GM18861 (cell line): ENCODE results near the gene AFMID.

Source experiments
- ATAC-seq: cut with Tn5 transposase; IDR thresholded peaks from one replicate; pipeline ENCODE4 v1.9.1; 2021; ENCODE audit not compliant: unreplicated experiment

The AFMID gene

DNA sequence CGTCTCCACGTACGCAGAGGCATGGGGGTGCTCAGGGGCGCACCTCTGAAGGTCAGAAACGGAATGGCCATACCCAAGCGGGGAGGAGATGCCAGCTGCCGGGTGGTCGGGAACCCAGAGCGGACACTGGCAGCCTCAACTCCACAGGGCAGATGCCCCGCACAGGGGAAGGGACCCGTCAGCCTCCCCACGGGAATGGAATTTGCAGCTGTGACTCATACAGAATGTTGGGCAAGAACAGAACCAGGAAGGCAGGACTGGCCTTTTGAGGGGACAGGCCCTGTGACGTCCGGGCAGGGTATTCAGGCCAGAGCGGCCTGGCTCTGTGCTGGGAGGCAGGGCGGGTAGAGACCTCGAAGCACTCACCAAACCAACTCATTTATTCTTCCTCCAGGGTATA is 7.8 kb upstream of the AFMID start:
- no peak for ATAC-seq

DNA sequence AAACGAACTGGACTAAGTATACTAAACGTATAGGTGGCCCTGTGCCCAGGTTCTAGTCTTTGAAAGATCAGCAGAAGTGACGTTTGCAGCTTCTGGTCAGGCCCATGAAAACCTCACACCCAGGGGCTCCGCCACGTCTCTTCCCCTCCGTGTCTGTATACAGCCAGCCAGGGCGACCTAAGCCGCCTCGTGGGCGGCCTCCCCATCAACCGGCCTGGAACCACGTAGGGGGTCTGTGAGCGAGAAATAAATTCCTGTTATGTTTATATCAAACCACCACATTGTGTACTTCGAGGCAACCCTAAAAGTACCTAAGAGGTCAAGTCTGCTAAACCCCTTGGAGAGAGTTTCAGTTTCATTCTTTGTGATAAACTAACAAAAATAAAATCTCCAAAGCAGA is 7.1 kb upstream of the AFMID start:
- no peak for ATAC-seq

DNA sequence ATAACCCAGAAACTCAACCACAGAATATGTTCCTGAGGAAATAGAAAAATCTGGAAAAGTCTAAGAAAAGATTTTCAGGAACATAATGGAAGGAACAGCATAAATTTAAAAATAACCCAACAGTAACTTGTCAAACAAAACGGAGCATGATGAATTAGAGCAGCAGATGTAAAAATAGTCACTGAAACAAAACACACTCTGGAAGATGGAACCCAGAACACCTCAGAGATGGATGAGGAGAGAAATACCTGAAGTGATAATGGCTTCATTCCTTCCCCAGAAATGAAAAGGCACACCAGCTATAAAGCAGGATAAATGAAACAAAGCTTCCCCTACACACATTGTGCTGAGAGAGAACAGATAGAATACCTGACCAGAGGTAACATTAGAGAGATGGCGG is 6.7 kb upstream of the AFMID start:
- no peak for ATAC-seq

DNA sequence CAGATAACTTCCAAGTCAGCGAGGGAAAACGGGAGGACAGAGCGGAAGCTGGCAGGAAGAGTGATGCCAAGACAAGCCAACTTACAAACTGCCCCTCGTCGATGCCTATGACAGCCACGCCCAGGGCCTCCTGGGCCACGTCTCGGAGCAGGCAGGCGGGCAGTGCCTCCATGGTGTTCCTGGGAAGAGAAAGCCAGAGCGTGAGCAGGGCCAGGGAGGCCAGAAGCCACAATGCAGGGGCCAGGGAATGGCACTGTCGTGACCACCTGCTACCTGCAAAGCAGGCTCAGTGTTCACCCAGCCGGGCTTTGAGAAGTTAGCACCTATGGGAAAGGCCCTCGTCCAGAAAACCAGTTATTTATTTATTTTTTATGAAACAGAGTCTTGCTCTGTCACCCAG is 4.7 kb upstream of the AFMID start:
- ATAC-seq: no peak

DNA sequence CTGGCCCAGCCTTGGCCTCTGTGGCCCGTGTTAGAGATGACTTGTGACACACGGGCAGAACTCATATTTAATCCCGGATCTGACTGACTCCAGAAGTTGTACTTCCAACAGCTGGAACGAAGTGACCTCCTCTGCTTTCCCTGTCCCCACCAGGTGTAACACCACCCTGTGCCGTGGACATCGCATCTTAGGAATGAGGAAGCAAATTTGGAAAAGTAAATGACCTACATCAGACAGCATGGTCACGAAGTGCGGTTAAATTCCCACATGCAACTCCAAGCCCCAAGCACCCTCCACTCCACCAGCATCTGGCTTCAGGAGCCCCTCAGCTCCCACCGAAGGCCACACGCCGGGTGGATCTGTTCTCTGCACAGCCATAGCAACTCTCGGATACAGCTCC is 3.2 kb upstream of the AFMID start:
- ATAC-seq: no peak

DNA sequence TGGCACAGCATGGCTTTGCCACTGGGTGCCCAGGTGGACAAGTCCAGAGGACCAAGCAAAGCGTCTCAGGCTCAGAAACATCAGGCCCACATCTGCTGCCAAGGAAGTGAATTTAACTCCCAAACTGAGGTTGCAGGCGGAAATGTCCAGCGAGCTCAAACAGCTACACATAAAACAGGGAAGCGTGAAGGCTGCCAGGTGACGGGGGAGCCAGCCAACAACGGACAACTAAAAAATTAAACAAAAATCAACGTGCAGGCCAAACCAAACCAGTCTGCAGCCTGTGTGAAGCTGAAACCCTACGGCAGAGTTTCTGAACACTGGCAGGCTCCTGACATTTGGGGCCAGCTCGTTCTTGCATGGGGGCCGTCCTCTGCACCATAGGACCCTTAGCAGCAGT is 2.8 kb upstream of the AFMID start:
- no peak for ATAC-seq

DNA sequence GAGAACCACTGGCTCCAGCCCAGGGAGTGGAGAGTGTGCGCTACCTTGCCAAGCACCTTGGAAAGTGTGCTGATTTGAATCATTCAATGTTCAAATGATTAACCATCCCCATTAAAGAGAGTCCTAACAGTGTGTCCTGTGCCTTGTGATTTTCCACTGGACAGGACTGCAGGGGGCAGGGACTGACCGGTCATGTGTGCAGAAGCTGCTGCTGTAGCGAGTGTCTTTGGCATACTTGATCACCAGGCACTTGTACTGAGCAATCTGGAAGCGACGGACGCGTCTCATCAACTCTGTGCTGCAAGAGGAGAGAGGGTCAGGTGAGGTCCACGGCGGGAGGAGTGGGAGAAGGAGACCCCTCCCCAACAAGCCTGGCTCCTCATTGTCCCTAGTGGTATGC is 2.3 kb upstream of the AFMID start:
- ATAC-seq: no peak

DNA sequence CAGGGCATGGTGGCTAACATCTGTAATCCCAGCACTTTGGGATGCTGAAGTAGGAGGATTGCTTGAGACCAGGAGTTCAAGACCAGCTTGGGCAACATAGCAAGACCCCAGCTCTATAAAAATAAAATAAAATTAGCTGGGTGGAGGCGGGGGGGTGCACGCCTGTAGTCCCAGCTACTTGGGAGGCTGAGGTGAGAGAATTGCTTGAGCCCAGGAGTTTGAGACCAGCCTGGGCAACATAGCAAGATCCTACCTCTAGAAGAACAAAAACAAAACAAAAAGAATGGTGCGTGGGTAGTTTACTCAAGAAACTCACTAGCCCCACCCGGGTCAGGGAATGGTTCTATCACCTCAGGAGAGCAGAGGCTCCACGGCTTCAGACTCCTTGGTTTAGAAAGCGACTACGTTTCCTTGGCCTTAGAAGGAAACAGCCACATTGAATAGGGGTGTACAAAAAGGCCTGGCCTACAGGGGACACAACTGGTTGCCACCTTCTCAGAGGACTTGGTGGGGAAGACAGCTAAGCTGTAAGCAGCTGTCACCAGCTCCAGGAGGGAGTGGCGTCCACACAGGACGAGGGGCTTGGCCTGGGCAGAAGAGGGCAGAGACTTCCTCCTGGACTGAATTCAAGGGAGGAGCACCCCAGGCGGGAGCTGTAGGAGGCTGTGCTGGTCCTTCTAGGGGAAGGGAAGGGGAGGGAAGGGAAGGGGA is 1.0 kb upstream of the AFMID start:
- no peak for ATAC-seq

DNA sequence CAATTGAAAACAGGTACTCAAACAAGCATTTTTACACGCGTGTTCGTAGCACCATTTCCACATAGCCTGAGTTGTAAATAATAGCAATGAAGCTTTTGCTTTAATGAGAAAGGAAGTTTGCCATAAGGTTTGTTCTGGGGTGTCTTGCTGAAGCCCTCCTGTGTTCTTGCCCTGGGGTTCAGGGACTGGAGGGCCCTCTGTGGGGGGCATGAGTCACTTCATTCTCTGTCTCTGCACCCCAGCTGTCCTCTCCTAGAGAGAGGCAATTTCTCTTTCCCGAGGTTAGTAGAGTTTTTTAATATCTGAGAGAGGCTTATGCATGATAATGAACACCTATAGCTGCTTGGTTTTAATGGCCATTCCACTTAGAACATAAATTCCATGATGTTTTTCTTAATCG is 9.6 kb downstream of the AFMID start:
- no peak for ATAC-seq

DNA sequence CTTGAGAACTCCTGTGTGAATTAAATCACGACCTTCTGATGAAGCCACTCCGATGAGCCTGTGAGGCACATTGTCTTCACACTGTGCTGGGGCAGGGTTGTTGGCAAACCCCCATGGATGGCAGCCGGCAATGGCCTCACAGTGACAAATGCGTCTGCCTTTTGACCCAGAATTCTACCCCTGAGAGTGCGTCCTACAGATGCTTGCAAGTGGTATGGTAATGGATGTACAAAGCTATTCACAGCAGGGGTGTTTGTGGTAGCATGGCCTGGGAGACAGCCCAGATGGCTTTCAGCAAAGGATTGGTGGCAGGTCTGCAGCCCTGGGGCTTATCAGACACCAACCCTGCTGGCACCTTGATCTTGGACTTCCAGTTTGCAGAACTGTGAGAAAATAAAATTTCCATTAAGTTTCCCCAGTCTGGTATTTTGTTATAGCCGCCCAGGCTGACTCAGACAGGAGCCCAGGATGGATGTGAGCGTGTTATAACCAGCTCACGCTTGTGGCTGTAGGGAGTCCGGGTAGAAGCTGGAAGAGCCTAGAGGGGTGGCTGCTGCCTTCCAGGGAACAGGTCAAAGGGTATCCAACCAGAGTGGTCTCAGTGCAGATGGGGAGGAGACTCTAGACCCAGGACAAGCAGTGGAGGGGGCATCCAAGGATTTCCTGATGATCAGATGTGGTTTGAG is 10.1 kb downstream of the AFMID start:
- no peak for ATAC-seq

DNA sequence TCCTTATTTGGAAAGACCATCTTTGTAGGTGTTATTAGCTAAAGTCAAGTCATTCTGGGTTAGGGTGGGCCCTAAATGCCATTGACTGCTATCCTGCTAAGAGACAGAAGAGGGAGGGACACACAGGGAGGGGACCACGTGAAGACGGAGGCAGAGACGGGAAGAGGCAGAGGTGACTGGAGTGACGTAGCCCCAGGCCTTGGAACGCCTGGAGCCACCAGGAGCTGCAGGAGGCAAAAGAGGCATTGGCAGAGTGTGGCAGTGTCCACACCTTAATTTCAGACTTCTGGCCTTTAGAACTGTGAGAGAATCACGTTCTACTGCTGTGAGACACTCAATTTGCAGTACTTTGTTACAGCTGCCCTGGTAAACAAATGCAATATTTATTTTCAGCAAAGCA is 13.3 kb downstream of the AFMID start:
- ATAC-seq: no peak

DNA sequence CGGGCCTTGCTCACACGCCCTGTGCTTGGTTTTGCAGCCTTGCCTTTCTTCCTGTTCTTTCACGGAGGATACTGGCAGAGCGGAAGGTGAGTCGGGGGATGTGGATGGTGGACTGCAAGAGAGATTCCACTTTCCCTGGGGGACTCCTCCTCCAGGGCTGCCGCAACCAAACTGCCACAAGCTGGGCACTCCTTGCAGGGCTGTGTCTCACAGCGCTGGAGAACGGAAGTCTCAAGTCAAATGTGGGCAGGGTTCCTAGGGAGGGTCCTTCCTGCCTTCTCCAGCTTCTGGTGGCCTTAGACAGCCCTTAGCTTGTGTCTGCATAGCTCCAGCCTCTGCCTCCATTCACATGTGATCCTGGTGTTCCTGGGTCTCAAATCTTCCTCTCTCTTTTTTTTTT is 15.5 kb downstream of the AFMID start:
- no peak for ATAC-seq

DNA sequence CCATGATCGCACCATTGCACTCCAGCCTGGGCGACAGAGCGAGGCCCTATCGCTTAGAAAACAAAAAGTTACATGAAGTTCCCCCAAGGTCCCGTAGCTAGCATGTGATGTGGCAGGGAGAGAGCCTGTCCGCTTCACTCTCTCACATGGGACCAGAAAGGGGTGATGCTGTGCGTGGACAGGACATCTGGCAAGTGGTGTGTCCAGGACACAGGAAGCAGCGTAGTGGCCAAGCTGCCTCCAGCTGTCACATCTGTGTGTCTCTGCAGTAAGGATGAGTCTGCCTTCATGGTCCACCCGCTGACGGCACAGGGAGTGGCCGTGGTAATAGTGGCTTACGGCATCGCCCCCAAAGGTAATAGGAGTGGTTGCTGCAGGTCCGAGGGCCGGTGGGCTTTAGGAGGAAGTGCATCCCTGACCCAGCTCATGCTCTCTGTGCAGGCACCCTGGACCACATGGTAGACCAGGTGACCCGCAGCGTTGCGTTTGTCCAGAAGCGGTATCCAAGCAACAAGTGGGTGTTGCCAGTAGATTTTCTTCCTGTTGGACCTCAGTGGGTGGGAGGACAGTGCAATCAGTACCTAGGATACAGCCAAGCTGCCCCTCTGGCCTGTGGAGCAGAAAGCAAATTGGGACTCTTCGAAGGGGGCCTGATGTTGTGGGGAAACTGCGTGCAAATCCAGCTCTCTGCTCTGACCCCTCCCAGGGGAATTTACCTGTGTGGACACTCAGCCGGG is 17.4 kb downstream of the AFMID start:
- ATAC-seq: no peak

DNA sequence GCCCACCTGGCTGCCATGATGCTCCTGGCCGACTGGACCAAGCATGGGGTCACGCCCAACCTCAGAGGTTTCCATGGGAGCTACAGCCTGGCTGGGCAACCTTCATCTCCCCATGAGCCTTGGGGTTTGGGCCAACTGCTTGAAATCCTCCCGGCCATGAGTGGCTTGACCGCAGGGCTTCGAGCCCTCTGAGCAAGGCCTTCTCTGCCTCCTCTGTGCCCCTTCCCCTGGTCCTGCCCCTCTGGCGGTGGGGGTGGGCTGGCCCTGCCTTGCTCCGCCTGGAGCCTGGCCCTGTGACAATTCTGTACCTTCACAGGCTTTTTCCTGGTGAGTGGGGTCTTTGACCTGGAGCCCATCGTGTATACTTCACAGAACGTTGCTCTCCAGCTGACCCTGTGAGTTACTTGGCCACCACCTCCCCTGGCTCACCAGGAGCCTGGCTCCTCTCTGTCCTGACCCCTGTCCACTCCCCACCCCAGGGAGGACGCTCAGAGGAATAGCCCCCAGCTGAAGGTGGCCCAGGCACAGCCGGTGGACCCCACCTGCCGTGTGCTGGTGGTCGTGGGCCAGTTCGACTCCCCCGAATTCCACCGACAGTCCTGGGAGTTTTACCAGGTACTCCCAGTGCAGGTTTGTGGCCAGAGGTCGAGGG is 18.1 kb downstream of the AFMID start:
- ATAC-seq: no peak

DNA sequence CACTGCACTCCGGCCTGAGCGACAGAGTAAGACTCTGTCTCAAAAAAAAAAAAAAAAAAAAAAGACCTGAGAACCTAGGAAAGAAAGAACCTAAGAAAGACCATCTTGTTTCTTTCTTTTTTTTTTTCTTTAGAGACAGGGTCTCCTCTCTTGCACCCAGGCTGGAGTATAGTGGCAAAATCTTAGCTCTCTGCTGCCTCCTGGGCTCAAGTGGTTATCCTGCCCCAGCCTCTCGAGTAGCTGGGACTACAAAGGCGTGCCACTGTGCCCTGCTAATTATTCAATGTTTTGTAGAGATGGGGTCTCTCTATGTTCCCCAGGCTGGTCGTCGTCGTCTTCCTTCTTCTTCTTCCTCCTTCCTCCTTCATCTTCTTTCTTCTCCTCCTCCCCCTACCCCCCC is 19.1 kb downstream of the AFMID start:
- ATAC-seq: no peak

DNA sequence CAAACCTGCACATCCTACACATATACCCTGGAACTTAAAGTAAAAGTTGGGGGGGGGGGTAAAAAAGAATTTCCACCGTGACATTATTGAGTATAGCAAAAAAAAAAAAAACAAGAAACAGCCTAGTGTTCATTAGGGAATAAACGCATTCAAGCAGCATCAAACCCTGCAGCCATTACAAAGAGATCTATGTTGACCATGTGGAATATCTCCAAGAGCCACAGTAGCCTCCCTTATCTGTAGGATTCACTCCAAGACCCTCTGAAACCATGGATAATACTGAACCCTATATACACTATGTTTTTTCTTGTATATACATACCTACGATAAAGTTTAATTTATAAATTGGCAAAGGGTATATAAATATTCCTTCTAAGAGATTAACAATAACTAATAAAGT is 21.3 kb downstream of the AFMID start:
- ATAC-seq: no peak

DNA sequence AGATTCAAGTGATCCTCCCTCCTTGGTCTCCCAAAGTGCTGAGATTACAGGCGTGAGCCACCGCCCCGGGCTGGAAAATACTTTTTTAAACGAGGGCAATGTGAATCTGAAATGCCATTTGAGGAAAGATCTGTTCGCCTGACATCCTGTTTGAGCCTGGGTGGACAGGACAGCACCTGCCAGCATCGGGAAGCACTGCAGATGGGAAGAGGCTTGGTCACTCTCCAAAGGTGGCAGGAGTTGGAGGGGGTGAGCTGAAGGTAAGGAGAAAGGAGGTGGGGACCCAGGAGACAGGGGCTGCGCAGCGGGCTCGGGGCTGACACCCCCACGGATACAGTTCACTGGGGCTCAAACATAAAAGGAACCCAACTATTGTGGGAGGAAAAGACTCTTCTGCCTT is 22.9 kb downstream of the AFMID start:
- no peak for ATAC-seq

DNA sequence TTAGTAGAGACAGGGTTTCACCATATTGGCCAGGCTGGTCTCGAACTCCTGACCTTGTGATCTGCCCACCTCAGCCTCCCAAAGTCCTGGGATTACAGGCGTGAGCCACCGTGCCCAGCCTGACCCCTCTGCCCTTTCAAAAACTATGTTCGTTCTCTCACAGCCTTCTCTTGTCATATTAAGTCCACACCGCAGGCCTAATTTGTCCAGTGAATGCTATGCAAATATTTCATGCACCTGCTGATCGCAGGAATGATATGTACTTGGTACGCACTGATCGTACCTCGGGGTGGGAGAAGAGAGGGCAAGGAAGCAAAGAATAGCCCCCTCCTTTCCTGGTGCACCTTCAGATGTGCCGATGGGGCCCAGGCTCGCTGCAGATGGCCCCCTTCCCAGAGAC is 23.9 kb downstream of the AFMID start:
- ATAC-seq: no peak

DNA sequence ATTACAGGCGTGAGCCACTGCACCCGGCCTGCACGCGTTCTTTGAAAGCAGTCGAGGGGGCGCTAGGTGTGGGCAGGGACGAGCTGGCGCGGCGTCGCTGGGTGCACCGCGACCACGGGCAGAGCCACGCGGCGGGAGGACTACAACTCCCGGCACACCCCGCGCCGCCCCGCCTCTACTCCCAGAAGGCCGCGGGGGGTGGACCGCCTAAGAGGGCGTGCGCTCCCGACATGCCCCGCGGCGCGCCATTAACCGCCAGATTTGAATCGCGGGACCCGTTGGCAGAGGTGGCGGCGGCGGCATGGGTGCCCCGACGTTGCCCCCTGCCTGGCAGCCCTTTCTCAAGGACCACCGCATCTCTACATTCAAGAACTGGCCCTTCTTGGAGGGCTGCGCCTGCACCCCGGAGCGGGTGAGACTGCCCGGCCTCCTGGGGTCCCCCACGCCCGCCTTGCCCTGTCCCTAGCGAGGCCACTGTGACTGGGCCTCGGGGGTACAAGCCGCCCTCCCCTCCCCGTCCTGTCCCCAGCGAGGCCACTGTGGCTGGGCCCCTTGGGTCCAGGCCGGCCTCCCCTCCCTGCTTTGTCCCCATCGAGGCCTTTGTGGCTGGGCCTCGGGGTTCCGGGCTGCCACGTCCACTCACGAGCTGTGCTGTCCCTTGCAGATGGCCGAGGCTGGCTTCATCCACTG is 27.0 kb downstream of the AFMID start, which contains the start of gene BIRC5:
Gene BIRC5, plus strand, starts transcription at position 238 of the 690 bp plus-strand sequence. Its CDS starts 64 bp downstream, at position 302.
- ATAC-seq: peak; percentile 89

DNA sequence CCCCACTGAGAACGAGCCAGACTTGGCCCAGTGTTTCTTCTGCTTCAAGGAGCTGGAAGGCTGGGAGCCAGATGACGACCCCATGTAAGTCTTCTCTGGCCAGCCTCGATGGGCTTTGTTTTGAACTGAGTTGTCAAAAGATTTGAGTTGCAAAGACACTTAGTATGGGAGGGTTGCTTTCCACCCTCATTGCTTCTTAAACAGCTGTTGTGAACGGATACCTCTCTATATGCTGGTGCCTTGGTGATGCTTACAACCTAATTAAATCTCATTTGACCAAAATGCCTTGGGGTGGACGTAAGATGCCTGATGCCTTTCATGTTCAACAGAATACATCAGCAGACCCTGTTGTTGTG is 27.5 kb downstream of the AFMID start:
- ATAC-seq: no peak
